ENCODE data around the gene CSRP2.
A peak's percentile ranks its signal among the peaks of the same experiment; 100 is the strongest.

The CSRP2 gene

DNA sequence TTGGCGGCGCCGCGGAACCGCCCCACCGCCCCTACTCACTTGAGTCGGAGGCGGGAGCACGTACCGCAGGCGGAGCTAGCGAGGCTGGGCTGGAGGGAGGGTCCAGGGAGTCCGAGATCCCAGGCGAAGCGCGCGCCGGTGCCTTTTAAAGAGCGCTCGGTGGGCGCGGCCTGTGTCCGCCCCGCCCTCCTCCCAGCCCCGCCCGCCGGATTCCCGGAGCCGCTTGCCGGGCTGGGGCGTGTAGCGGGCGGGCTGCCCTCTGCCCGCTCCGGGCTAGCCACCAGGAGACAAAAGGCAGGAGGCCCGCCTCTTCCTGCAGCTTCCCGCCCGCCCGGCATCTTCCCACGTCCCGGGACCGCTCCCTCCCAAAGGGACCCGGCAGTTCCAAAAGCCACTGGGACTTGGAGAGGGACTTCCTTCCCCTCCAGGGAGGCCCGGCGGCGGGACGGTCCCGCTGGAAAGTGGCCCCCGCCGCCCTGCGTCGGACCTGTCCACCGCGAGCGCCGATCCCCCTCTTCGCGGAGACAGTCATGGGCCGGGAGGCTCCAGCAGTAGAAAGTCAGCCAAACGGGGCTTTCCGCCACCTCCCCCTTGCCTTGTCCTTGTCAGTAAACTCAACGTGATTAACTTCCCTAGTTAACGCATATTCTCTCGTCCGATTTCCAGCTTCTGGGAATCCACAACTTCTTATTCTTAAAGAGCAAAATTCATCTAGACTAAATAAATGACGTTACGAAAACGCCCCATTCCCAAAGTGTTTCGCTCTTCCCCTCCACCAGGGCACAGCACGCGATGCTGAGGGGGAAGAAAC, at the start of gene CSRP2:
Gene CSRP2, minus strand, starts transcription at position 121 of the 811 bp plus-strand sequence. CDS start 12,759 bp downstream, outside the sequence.
- DNase-seq (ENCODE audit: low spot score): peak; percentile 79

DNA sequence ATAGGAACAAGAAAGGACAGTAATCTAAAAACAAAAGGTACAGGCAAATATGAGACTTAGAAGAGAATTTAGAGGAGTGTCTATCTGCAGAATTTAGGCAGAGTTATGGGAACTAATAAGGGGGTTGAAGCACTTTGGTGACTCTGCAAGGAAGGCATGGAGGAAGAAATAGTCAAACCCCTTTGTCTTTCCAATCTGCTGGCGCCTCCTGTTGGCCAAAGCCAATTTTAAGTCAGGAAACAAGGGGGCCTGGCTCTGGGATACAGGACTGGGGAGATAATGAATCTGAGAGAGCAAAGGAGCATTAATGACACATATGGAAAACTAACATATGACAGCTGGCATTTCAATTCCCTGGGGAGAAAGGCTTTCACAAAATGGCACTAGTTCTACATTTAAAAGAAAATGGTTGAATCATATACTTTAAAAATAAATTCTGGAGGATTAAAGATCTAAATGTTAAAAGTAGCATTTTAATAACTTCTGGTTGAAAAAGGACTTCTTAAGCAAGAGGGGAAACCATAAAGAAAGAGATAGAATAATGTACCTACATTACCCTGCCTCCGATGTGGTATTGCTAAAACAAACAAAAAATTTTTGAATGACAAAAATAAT, 48.5 kb upstream of the CSRP2 start:
- DNase-seq (ENCODE audit: low spot score): peak; percentile 25

DNA sequence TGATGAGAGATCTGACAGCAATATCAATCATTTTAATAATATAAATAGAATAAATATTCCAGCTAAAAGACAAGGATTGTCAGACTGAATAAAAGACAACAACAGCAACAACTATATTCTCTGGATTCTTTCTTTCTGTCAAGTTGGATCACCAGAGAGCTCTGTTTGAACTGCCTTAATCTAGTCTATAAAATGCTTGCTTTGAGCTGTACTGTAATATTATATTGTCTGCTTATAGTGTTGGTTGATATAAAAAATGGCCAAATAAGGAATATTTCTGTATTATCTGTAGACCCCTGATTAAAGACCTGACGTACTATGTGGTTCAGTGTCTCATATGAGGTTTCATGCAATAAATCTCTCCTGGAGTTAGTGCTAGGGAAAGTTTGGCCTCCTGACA, 46.3 kb upstream of the CSRP2 start:
- DNase-seq (ENCODE audit: low spot score): no peak

DNA sequence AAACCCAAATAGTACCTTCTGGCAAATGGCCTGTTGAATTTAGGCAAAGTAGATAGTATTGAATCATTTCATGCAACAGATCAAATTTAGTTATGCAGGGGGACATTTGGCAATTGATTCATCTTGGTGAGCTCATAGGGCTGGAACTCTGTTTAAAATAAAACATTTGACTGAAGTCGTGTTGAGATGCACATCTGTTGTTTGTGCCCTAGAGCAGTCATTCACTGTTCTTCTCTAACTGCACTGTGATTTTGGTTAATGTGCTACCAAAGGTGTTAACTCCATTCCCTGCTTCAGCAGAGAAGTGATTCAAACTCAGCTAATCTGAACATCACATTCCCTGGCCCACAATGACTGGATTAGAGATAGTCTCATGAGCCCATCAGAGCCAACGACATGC, 44.0 kb upstream of the CSRP2 start:
- DNase-seq (ENCODE audit: low spot score): no peak

DNA sequence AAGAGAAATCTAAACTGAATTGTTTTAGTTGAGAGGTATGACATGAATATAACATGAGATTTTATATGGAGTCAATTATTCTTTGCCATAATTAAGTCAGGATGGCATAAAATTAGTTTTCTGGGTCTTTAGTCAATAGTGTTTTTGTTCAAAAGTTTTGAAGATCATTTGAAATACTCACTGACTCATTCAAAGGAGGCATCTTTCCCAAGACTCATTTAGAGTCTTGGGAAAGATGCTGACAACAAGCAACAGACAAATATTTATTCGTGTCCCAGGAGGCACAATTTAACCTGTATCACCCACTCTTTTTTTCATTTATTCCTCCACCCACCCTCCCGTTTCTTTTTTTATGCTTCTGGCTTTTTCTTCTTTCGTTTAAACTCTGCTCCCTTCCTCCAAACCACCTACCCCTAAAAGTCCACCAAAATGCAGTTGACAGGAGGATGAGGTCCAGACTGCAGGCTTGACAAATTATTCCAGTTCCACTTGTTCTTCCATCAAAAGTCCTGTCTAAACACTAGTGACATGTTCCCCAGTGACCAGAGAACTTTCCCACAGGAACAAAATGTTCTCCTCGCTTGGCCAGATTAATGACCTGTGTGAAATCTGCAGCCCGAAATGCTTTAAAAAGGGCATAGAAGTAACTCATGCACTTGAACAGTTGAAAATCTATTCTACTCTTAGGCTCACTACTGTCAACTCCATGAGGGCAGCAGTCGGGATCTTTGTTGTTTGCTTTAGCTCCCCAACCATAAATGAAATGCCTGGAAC, 43.3 kb upstream of the CSRP2 start:
- DNase-seq (ENCODE audit: low spot score): peak; percentile 63

DNA sequence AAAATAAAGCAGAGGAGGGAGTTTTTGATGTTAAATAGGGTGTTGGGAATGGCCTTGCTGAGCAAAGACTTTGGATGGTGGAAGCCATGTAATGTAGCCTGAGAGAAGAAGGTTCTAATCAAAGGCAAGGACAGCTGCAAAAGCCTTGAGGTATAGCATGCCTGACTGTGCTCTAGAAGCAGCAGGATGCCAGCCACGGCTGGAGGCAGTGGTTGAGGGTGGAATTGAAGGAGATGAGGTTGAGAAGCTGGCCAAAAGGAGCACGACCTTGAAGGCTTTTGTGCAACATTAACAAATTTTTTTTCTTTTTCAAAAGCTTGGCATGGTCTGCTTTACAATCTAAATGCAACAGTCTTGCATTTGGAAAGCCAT, 42.3 kb upstream of the CSRP2 start:
- no peak for DNase-seq (ENCODE audit: low spot score)

DNA sequence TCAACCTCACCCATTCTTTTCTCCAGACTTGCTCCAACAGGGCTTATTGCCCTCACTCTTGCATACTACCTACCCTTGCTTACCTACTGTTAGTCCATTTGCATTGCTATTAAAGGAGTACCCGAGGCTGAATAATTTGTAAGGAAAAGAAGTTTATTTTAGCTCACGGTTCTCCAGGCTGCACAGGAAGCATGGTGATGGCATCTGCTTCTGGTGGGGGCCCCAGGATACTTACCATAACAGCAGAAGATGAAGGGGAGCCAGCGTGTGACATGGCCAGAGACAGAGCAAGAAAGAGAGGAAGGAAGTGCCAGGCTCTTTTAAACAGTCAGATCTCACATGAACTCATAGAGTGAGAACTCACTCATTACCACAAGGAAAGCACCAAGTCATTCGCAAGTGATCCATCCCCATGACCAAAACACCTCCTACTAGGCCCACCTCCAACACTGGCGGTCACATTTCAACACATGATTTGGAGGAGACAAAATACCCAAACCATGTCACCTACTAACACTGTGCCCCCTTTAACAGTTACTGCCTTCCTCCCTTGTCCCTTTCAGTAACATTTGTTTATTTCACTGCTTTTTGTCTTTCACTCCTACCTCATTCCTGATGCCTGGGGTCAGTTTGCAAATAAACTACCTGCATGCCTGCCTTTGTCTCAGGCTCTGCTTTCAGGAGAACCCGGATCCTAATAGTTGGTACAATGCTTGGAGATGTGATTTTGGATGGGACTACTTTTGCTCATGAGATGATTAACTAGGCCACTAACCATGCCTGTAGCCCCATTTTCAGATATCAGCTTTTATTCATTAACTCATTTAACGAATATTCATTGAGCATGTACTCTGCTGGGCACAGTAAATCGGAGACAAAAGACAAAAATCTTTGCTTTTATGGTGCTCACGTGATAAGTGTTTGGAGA, 41.6 kb upstream of the CSRP2 start:
- DNase-seq (ENCODE audit: low spot score): no peak

DNA sequence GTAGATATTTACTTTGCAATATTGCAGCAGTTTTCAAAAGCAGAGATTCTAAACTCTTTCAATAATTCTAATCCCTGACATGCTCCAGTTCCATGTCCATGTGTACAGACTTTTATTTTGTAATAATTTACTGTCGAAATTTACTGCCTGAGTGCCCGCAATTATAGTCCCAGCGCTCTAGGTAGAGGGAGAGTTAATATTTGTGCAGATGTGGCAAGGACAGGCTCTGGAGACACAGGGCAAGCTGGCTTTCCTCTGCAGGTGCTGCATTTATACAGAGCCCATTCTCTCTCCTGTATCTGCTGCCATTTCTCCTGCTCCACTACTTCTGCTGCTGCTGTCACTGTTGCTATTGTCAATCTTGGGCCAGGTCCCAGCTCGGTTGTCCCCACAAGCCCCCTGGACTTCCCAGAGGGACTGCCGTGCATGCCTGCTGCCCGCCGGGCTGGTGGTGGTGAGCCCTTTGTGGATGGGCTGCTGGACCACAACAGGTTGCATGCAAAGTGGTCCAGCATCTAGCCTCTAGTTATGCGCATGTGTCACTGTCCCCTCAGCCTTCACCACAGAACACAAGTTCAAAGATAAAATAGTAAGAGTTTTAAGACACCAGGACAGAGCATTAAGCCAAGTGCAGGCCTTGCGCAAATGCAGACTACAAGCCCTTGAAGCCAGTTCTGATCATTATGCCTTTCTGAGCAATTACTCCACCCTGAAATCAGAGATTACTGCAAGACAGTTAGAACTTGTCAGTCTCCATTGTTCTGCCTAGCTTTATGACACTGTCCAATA, 40.8 kb upstream of the CSRP2 start:
- DNase-seq (ENCODE audit: low spot score): no peak

DNA sequence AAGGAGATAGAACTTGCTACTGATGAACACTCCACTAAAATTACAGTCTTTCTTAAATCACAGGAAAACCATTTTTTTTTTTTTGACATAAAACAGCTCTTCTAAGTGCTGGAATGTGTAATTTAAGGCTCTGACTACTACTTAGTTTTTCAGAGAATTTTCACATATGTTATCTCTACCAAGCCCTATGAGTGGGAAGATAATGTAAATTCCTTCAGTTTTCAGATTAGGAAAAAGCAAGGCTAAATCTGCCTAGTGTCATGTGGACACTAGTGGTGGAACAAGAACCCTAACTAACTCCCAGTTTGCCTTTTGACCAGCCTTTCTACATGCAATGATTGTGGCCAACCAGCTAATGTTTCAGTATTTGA, 37.3 kb upstream of the CSRP2 start:
- DNase-seq (ENCODE audit: low spot score): no peak

DNA sequence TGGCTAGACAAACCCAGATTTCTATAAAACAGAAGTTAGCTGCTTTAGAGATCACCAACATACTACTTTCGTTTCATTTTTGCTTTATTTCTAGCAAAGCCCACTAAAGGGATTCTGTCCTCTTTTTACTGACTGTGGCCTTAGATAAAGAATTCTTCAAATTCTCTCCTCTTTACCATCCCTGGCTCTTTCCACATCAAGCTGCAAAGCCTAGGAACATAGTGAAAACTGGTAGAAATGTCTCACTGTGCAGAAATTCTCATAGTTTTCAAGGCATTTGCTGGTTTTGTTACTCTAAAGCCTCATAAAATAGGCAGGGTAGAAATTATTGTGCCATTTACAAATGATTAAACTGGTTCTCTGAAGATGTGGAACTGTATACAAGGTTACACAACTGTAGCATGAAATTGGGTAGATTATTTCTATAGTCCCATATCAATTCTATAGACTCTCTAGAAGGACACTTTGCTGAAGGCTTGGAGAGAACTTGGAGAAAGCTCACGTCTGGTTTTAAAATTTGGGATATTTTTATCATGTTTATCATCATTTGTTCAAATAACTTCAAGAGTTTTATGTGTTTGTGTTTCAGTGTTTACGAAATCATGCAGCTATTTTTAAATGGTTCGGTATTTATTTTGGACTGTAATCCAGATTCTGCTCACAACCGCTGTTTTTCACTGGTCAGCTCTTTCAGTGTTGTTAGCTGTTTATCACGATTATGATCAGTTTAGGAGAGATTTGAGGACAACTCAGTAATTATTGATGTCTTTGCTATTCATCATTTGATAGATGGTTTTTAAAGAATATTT, 36.7 kb upstream of the CSRP2 start:
- no peak for DNase-seq (ENCODE audit: low spot score)

DNA sequence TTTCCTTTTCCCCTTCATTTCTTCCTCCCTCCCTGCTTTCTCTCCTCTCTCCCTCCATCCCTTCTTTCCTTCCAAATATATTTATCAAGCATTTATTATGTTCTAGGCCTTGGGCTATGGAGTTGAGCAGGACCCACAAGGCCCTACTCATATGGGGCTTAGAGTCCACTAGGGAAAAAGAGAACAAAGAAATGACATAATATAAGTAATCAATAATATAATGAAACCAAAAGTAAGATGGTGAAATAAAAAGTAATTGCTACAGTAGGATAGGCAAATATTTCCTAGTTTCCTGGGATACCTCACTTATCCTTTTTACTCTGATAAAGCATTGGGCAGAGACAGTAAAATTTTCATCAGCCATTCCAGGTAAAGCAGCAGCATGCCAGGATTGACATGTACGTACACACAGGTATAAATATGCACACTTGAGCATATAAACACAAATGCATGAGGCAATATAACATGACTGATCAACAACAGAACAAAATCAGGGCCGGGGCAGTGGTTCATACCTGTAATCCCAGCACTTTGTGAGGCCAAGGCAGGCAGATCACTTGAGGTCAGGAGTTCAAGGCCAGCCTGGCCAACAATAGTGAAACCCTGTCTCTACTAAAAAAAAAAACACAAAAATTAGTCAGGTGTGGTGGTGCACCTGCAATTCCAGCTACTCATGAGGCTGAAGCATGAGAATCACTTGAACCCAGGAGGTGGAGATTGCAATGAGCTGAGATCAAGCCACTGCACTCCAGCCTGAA, 35.5 kb upstream of the CSRP2 start:
- no peak for DNase-seq (ENCODE audit: low spot score)

DNA sequence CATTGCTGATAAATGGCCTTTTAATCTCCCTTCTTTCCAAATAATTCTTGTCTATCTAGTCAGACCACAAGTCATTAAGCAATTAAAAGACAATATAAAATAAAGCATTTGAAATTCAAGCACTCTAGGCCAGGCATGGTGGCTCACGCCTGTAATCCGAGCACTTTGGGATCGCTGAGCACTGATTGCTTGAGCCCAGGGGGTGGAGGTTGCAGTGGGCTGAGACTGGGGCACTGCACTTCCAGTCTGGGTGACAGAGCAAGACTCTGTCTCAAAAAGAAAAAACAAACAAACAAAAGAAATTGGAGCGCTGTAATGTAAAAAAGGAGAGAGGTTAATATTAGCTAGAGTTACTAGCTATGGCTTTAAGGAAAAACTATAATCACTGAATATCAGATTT, 30.5 kb upstream of the CSRP2 start:
- DNase-seq (ENCODE audit: low spot score): no peak

DNA sequence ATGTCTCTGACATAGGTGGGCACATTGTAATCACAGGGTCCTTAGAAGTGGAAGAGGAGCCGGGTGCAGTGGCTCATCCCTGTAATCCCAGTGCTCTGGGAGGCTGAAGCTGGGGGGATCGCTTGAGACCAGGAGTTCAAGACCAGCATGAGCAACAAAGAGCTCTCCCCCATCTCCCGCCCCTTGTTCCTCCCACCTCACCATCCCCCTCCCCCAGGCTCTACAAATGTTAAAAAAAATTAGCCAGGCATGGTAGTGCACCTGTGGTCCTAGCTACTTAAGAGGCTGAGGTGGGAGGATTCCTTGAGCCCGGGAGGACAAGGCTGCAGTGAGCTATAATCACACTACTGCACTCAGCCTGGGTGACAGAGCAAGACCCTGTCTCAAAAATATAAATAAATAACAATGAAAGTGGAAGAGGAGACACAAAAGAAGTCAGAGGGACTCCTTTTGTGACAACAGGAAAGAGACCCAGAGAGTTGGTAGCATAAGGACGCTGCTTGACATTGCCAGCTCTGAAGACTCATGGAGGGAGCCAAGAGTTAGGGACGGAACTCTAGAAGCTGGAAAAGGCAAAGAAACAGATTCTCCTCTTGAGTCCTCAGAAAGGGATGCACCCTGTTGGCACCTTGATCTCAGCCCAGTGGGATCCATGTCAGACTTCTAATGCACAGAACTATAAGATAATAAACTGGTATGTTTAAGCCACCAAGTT, 29.6 kb upstream of the CSRP2 start:
- DNase-seq (ENCODE audit: low spot score): no peak

DNA sequence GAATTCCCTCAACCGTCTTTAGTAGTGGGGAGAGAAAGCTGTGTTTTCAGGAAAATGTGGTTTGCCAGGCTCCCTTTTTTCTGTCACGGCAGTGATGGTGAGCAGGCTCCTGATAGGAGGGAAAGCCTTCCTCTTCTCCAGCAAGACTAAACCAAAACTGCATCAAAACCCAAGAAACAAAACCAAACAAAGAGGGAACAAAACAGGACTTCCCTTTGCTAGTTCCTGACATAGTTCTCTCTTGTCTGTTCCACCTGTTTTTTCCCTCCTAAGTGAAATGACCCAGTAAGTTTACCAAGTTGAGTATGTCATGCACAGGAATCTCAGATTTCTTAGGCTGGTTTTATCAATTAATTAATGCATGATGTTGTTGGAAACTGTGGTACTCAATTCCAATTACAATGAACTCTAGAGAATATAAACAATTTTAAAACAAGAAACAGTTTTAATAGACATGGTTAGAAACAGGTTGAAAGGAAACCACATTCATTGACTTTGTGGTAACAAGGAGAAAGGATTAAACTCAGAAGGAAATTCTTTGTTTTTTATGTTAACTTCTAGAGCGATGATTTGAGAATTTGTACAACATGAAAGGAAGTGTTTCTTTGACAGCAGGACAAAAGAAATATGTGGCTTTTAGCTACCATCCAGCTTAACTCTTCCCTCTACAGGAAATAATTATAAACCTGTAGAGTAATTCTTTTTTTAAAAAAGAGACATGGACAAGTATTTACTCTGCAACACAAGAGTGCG, 23.0 kb upstream of the CSRP2 start:
- DNase-seq (ENCODE audit: low spot score): no peak

DNA sequence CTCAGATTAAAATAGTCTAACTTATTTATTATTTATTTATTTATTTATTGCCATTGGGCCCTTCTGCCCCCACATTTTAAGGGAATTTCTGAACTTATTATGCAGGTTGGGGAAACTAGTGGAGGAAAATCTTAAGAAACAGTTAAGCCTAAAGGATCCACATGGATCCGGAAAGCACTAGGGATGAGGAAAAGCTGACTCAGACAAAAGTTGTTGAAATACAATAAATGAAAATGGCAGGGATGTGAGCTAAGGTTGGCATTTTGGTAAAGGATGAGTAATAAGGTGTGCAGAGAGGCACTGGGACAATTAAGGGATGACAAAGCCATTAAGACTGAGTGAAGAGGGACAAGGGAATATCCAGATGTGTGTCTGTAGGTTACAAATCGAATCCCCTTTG, 20.7 kb upstream of the CSRP2 start:
- DNase-seq (ENCODE audit: low spot score): no peak

DNA sequence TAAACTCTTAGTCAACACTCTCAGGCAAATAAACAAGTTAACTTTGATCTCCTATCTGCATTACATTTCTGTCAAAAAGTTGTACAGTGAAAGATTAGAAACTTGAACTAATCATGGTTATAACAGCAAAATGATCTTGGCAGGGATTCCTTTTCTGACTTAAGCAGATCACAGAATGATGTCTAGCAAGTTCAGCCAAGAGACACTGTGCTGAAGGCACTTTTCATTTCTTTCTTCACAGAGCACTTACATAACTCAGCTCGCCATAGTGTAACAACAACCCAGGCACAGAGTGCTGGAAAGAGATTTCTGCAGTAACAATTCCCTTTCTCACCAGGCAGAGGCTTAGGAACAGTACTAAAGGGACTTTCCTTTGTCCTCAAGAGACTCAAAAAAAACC, 19.6 kb upstream of the CSRP2 start:
- no peak for DNase-seq (ENCODE audit: low spot score)

DNA sequence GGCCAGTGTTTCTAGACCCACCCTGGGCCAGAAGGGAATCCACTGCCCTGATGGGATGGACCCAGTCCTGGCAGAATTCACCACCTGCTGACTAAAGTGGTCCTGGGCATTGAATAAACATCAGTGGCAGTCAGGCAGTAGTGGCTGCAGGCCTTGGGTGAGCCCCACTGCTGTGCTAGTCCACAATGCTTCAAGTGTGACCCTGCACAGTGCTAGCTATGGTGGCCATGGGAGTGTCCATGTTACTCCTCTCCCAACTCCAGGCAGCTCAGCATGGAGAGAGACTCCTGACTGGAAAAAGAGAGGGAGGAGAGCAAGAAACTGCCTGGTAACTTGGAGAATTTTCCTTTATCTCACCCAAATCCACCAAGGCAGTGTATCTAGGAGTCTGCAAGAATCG, 17.5 kb upstream of the CSRP2 start:
- no peak for DNase-seq (ENCODE audit: low spot score)

DNA sequence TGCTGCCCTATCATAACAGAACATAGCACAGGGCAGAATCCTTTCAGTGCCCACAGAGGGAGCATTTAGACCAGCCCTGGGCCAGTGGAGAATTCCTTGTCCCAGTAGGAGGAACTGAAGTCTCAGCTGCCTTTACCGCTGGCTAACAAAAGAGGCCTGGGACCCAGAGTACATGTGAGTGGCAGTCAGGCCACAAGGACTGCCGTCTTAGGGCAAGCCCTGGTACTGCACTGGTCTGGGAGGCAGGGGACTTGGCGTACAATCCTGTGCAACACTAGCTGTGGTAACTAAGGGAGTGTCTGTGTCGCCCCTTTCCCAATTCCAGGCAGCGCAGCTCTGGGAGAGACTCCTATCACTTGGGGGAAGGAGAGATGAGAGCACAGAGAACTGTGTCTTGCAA, 17.0 kb upstream of the CSRP2 start:
- no peak for DNase-seq (ENCODE audit: low spot score)
